GM19452 (cell line): ENCODE measurements around the gene TCAIM.

Experiments
- ATAC-seq: cut with Tn5 transposase; IDR thresholded peaks from one replicate; pipeline ENCODE4 v1.9.1; 2021; ENCODE audit not compliant: unreplicated experiment

The TCAIM gene

DNA sequence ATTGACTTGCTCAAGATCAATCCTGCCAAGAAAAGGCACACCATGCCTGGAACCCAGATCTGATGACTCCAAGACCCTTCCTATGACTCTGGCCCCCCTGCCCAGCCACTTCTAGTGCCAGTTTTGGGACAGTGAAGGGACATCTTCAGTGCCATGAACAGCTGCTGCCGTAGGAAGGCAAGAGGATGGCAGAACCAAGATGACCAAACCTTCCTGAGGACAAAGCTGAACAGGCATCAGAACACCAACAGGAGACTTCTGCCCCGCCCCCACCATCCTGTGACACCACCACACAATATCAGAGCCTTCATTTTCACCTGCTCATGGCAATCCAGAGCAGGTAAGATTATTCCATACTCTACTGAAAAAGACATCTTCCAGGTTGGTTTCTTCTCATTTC is 105.9 kb downstream of the TCAIM start:
- no peak for ATAC-seq

DNA sequence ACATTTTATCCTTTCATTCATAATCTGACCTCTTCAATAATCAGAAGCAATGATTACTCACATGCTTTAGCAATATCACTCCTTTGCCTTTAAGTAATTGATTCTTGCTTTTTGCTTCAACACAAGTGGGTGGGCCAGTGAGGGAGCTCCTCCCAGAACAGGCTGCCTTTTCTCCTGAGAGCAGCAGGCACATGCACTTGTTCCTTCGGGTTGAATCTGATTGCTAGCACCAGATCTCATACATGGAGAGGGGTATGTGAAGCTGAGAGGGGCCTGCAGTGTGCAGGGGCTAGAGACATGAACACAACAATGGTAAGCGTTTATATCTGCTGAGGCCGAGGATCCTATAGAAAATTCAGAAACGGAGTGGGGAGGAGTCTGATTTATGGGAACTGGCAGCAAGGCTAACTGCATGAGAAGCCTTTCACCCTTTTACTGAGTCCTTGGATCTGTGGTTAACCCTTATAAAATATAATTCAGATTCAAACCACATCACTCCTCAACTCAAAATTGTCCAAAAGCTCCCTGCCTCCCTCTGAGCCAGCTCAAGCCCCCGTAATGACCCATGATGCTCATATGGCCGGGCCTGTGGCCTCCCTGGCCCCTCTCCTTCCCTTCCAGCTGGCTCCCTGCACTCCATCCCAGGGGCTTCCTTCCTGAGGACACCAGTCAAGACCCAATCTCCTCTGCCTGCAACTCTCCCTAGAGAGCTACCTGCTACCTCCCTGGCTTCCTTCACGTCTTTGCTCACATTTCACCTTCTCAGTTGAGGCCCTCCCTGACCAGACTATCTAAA is 106.5 kb downstream of the TCAIM start:
- ATAC-seq, result no peak

DNA sequence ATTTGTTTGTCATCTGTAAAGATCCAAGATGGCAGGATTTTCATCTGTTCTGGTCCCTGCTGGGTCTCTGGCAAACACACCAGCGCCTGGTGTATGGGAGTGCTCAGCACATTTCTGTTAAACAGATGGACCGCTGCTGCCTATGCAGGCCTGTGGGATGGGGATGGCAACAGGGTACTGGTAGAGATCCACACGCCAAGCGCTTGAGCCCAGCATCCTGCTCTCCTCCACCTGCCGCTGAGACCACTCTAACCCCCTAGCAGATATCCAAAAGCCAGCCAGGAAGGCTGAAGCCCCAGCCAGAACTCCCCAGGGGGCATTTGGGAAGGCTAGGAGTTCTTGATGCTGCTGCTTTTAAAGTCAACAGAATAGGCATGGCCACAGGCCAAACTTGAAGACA is 107.2 kb downstream of the TCAIM start:
- no peak for ATAC-seq

DNA sequence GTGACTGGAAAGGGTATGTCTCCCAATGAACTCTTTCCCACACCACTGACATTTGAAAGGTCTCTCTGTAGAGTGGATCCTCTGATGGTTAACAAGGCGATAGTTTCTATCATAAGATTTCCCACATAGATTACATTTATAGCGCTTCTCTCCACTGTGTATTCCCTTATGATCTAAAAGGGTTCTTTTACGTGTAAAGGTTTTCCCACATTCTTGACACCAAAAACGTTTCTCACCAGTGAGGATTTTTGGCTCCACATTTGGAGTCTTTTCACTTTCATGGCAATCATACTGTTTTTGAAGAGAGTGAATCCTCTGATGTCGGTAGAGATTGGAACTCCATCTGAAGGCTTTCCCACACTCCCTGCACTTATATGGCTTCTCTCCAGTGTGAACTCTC is 108.4 kb downstream of the TCAIM start:
- no peak for ATAC-seq

DNA sequence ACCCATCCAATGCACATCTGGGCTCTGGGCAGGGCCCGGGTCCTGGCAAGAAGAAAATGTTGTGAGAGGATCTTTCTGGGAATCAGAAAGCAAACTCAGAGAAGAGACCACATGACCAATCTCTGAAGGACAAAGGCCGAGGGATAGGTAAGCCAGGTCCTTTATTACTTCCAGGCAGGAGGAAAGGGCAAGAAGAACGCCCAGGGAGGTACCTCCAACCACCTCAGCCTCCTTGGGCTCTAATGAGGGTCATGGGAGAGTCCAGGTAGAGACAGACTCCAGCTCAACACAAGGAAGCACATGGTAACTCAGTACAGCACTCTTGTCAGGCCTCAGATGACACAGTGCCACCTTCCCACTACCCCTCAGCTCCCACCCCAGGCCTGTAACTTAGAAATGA is 112.9 kb downstream of the TCAIM start:
- no peak for ATAC-seq

DNA sequence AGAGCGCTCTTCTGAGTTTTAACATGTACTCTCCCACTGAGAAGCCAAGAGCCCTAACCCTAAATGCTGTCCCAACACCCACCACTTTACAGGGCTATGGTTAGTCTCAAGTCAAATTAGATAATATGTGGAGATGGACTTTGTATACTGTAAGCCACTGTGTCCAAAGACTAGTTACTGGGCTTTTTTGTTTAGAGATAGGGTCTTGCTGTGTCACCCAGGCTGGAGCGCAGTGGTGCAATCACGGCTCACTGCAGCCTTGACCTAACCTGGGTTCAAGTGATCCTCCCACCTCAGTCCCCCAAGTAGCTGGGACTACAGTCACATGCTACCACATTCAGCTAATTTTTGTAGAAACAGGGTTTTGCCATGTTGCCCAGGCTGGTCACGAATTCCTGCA is 115.7 kb downstream of the TCAIM start:
- no peak for ATAC-seq

DNA sequence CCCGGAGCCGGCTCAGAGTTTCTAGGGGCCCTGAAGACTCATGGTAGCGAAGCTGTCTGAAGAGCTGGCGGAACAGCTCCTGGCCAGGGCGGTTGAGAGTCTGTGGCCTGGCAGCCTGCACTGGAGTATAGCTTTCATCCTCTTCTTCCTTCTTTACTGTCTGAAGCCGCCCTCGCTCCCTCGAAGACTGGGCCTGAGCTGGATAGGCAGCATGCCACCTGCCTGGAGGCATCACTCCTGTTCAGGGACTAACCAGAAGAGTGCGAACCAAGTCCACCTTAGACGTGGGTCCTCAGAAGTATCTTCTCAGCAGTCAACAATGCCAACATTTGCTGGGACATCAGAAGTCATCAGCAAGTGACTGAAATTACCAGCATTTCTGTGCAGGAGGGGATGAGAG is 116.8 kb downstream of the TCAIM start:
- no peak for ATAC-seq
